ENCODE measurements around the gene GPC3.
"Not testable (repeated sequence)": the region's sequence is repeated elsewhere in the genome, so short reads cannot be mapped to it uniquely, and the experiment has no call there.

The GPC3 gene

GRCh38 chrX:133555782-133556458 lies 429.5 kb downstream of the GPC3 start:
- DNase-seq (ENCODE audit: low spot score) = no peak

- DNase-seq (ENCODE audit: low spot score) = no peak
These were observed 434.5 kb downstream of the GPC3 start for GRCh38 chrX:133550665-133551485.

- no peak for DNase-seq (ENCODE audit: low spot score)
These were observed 436.0 kb downstream of the GPC3 start for GRCh38 chrX:133549295-133549933.

- DNase-seq (ENCODE audit: low spot score) = no peak
These were observed 439.0 kb downstream of the GPC3 start for GRCh38 chrX:133546441-133546840.

- no peak for DNase-seq (ENCODE audit: low spot score)
These were observed 440.6 kb downstream of the GPC3 start for GRCh38 chrX:133544778-133545177.

GRCh38 chrX:133544115-133544514 lies 441.3 kb downstream of the GPC3 start:
- peak; percentile 9 for DNase-seq (ENCODE audit: low spot score)

GRCh38 chrX:133543654-133544053 lies 441.7 kb downstream of the GPC3 start:
- no peak for DNase-seq (ENCODE audit: low spot score)

- no peak for DNase-seq (ENCODE audit: low spot score)
These were observed 442.9 kb downstream of the GPC3 start for GRCh38 chrX:133542476-133542875.

- DNase-seq (ENCODE audit: low spot score) = no peak
These were observed 444.4 kb downstream of the GPC3 start for GRCh38 chrX:133541021-133541420.

- no peak for DNase-seq (ENCODE audit: low spot score)
These were observed 447.2 kb downstream of the GPC3 start for GRCh38 chrX:133538148-133538547.

GRCh38 chrX:133537142-133537541 lies 448.3 kb downstream of the GPC3 start:
- no peak for DNase-seq (ENCODE audit: low spot score)

- DNase-seq (ENCODE audit: low spot score) = no peak
These were observed 450.3 kb downstream of the GPC3 start for GRCh38 chrX:133535066-133535465.

GRCh38 chrX:133534172-133534571 lies 451.2 kb downstream of the GPC3 start:
- no peak for DNase-seq (ENCODE audit: low spot score)

GRCh38 chrX:133533249-133533648 lies 452.1 kb downstream of the GPC3 start:
- no peak for DNase-seq (ENCODE audit: low spot score)

GRCh38 chrX:133530960-133531359 lies 454.4 kb downstream of the GPC3 start:
- DNase-seq (ENCODE audit: low spot score) = no peak

GRCh38 chrX:133529578-133529977 lies 455.8 kb downstream of the GPC3 start:
- DNase-seq (ENCODE audit: low spot score) = no peak

GRCh38 chrX:133527825-133528224 lies 457.6 kb downstream of the GPC3 start:
- DNase-seq (ENCODE audit: low spot score) = no peak

GRCh38 chrX:133527415-133527814 lies 458.0 kb downstream of the GPC3 start:
- no peak for DNase-seq (ENCODE audit: low spot score)

- DNase-seq (ENCODE audit: low spot score) = not testable (repeated sequence)
These were observed 458.6 kb downstream of the GPC3 start for GRCh38 chrX:133526773-133527172.

- DNase-seq (ENCODE audit: low spot score) = no peak
These were observed 461.9 kb downstream of the GPC3 start for GRCh38 chrX:133523526-133523925.

- no peak for DNase-seq (ENCODE audit: low spot score)
These were observed 462.3 kb downstream of the GPC3 start for GRCh38 chrX:133523081-133523487.

- DNase-seq (ENCODE audit: low spot score) = no peak
These were observed 468.7 kb downstream of the GPC3 start for GRCh38 chrX:133516686-133517085.

GRCh38 chrX:133514486-133514885 lies 470.9 kb downstream of the GPC3 start:
- no peak for DNase-seq (ENCODE audit: low spot score)
